ENCODE data around the gene CDH10. TPM values are rescaled to one million over a fixed set of nuclear protein-coding genes. Genes with fewer than 3 reads are reported as not detected.

CDH10 gene
- total RNA-seq, 4 donors from 2014 or later: not detected

GRCh38 chr5:24477958-24478357 is 166.8 kb downstream of the CDH10 start:
- in situ Hi-C loops (cut with MboI; ENCODE audit: low sequenced_read_pairs in 4 of 4) (no loop called here), intact Hi-C loops (cut with DNase I; ENCODE audit: low total_unique reads) (no loop called here)
- ATAC-seq: no peak
- H3K36me3 ChIP-seq: no peaks in the 10 kb centered on the region
- no peaks in the 10 kb centered on the region for H3K27me3 ChIP-seq
- TF ChIP-seq CTCF (IDR thresholded peaks at IDR 0.05 in 4 of 5, conservative IDR thresholded peaks at IDR 0.05 in 1 of 5): no peak
- no peak for TF ChIP-seq POLR2A (IDR thresholded peaks at IDR 0.05)
- H3K27ac ChIP-seq: no peak overlapping the region
- no peaks in the 10 kb centered on the region for H3K4me1 ChIP-seq
- no peak overlapping the region for H3K4me3 ChIP-seq
- DNase-seq: no peak
- no peaks in the 10 kb centered on the region for H3K9me3 ChIP-seq

GRCh38 chr5:24475101-24475500 is 169.7 kb downstream of the CDH10 start:
- no peaks in the 10 kb centered on the region for H3K36me3 ChIP-seq
- no peak overlapping the region for H3K27ac ChIP-seq
- intact Hi-C loops (cut with DNase I; ENCODE audit: low total_unique reads) (no loop called here), in situ Hi-C loops (cut with MboI; ENCODE audit: low sequenced_read_pairs in 4 of 4) (no loop called here)
- no peak for DNase-seq
- H3K4me3 ChIP-seq: no peak overlapping the region
- H3K9me3 ChIP-seq: no peaks in the 10 kb centered on the region
- no peak for ATAC-seq
- no peaks in the 10 kb centered on the region for H3K27me3 ChIP-seq
- TF ChIP-seq CTCF (IDR thresholded peaks at IDR 0.05 in 4 of 5, conservative IDR thresholded peaks at IDR 0.05 in 1 of 5) (no peak), POLR2A (IDR thresholded peaks at IDR 0.05) (no peak)
- H3K4me1 ChIP-seq: peaks cover 0 to 5% of the 10 kb centered on the region in 2 donors

- intact Hi-C loops (cut with DNase I; ENCODE audit: low total_unique reads): no loop called here
- peaks cover 0 to 5% of the 10 kb centered on the region in 2 donors for H3K4me1 ChIP-seq
- in situ Hi-C loops (cut with MboI; ENCODE audit: low sequenced_read_pairs in 4 of 4): no loop called here
- no peaks in the 10 kb centered on the region for H3K27me3 ChIP-seq
- ATAC-seq (no peak), DNase-seq (no peak)
- no peak overlapping the region for H3K4me3 ChIP-seq
- H3K36me3 ChIP-seq: no peaks in the 10 kb centered on the region
- no peak overlapping the region for H3K27ac ChIP-seq
- no peaks in the 10 kb centered on the region for H3K9me3 ChIP-seq
- TF ChIP-seq POLR2A (IDR thresholded peaks at IDR 0.05) (no peak), CTCF (IDR thresholded peaks at IDR 0.05 in 4 of 5, conservative IDR thresholded peaks at IDR 0.05 in 1 of 5) (no peak)
These were observed 170.1 kb downstream of the CDH10 start for GRCh38 chr5:24474685-24475084.

- H3K36me3 ChIP-seq: no peaks in the 10 kb centered on the region
- DNase-seq (no peak), ATAC-seq (no peak)
- H3K9me3 ChIP-seq: no peaks in the 10 kb centered on the region
- H3K27ac ChIP-seq: no peak overlapping the region
- no peak for TF ChIP-seq CTCF (IDR thresholded peaks at IDR 0.05 in 4 of 5, conservative IDR thresholded peaks at IDR 0.05 in 1 of 5)
- TF ChIP-seq POLR2A (IDR thresholded peaks at IDR 0.05): no peak
- no peaks in the 10 kb centered on the region for H3K27me3 ChIP-seq
- peaks cover 0 to 5% of the 10 kb centered on the region in 2 donors for H3K4me1 ChIP-seq
- intact Hi-C loops (cut with DNase I; ENCODE audit: low total_unique reads) (no loop called here), in situ Hi-C loops (cut with MboI; ENCODE audit: low sequenced_read_pairs in 4 of 4) (no loop called here)
- no peak overlapping the region for H3K4me3 ChIP-seq
These were observed 172.3 kb downstream of the CDH10 start for GRCh38 chr5:24472518-24472917.

GRCh38 chr5:24444414-24444813 is 200.4 kb downstream of the CDH10 start:
- no peaks in the 10 kb centered on the region for H3K27me3 ChIP-seq
- DNase-seq (no peak), ATAC-seq (no peak)
- intact Hi-C loops (cut with DNase I; ENCODE audit: low total_unique reads): no loop called here
- no peak overlapping the region for H3K4me3 ChIP-seq
- peaks cover 0 to 5% of the 10 kb centered on the region in 2 donors for H3K4me1 ChIP-seq
- TF ChIP-seq POLR2A (IDR thresholded peaks at IDR 0.05): no peak
- no peaks in the 10 kb centered on the region for H3K36me3 ChIP-seq
- in situ Hi-C loops (cut with MboI; ENCODE audit: low sequenced_read_pairs in 4 of 4): no loop called here
- H3K9me3 ChIP-seq: no peaks in the 10 kb centered on the region
- no peak overlapping the region for H3K27ac ChIP-seq
